Measurements from ENCODE around the gene USO1.
A peak's percentile ranks its signal among the peaks of the same experiment; 100 is the strongest.
"Not testable (repeated sequence)": the region's sequence is repeated elsewhere in the genome, so short reads cannot be mapped to it uniquely, and the experiment has no call there.

The USO1 gene

GRCh38 chr4:75715105-75715799 lies 9.1 kb upstream of the USO1 start:
- H3K27ac ChIP-seq, result no peak overlapping the region
- no peak for TF ChIP-seq CTCF (IDR thresholded peaks at IDR 0.05)
- no peak for TF ChIP-seq ZFX (IDR thresholded peaks at IDR 0.05; ENCODE audit: borderline replicate concordance)

- not testable (repeated sequence) for H3K27ac ChIP-seq
Observed at GRCh38 chr4:75716054-75716453, 8.3 kb upstream of the USO1 start.

GRCh38 chr4:75717408-75717807 lies 7.0 kb upstream of the USO1 start:
- no peak overlapping the region for H3K27ac ChIP-seq
- TF ChIP-seq ZFX (IDR thresholded peaks at IDR 0.05; ENCODE audit: borderline replicate concordance), result no peak

GRCh38 chr4:75718529-75718928 lies 5.8 kb upstream of the USO1 start:
- no peak overlapping the region for H3K27ac ChIP-seq
- TF ChIP-seq CTCF (IDR thresholded peaks at IDR 0.05) (no peak), ZFX (IDR thresholded peaks at IDR 0.05; ENCODE audit: borderline replicate concordance) (no peak)

DNA sequence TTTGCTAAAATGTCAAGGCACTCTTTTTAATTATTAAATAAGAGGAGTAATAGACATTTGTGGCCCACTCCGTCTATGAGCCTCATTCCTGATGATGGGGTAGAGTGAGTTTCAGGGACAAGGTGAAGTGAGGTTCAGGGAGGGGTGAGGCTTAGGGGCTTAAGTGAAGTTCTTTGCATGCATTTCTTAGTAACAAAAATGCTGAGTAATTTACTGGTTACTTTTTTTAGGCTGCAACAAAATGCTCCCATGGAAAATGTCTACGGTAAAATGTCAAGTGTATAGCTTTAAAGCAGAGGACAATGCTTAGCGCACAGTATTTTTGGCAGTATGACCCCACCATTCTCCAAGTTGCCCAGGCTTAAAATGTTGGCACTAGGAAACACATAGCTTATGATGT lies 2.0 kb upstream of the USO1 start:
- TF ChIP-seq CTCF (IDR thresholded peaks at IDR 0.05) (no peak), ZFX (IDR thresholded peaks at IDR 0.05; ENCODE audit: borderline replicate concordance) (no peak)
- no peak overlapping the region for H3K27ac ChIP-seq

GRCh38 chr4:75723163-75724065 lies 963 bp upstream of the USO1 start:
- TF ChIP-seq CTCF (IDR thresholded peaks at IDR 0.05) (no peak), ZFX (IDR thresholded peaks at IDR 0.05; ENCODE audit: borderline replicate concordance) (no peak)
- H3K27ac ChIP-seq, result peak overlapping the region; percentile 86

- H3K27ac ChIP-seq, result peak overlapping the region; percentile 86
- TF ChIP-seq ZFX (IDR thresholded peaks at IDR 0.05; ENCODE audit: borderline replicate concordance) (no peak), CTCF (IDR thresholded peaks at IDR 0.05) (no peak)
Observed at GRCh38 chr4:75724867-75725724, 719 bp downstream of the USO1 start.

DNA sequence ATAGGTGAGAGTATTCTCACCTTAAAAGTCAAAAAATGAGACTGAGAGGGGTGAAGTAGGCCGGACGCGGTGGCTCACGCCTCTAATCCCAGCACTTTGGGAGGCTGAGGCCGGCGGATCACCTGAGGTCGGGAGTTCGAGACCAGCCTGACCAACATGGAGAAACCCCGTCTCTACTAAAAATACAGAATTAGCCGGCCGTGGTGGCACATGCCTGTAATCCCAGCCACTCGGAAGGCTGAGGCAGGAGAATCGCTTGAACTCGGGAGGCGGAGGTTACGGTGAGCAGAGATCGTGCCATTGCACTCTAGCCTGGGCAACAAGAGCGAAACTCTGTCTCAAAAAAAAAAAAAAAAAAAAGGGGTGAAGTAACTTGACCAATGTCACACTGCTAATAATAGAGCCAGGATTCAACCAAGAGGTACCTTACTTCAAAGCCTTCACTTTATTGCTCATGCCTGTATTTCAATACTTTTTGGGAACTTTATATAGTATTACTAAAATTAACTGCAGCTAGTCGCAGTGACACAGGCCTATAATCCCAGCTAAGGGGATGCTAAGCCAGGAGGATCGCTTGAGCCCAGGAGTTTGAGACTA lies 1.7 kb downstream of the USO1 start:
- H3K27ac ChIP-seq, result not testable (repeated sequence)
